Parietal lobe (tissue), 2 donors: ENCODE measurements around the gene COPZ2. TPM values are rescaled to one million over a fixed set of nuclear protein-coding genes. Genes with fewer than 3 reads are reported as not detected.

Source experiments
- small RNA-seq: library from RNA; depleted of rRNA; stranded (forward); fragments of <200 nt; gene quantifications from one replicate; pipeline ENCODE3, GENCODE V24; 2014; ENCODE audit warnings: low replicate concordance
- total RNA-seq: library from RNA; depleted of rRNA; stranded (reverse); fragments of >200 nt; gene quantifications from one replicate; pipeline ENCODE4 v1.2.3, GENCODE V29; 2014

The COPZ2 gene
- total RNA-seq: not detected

DNA sequence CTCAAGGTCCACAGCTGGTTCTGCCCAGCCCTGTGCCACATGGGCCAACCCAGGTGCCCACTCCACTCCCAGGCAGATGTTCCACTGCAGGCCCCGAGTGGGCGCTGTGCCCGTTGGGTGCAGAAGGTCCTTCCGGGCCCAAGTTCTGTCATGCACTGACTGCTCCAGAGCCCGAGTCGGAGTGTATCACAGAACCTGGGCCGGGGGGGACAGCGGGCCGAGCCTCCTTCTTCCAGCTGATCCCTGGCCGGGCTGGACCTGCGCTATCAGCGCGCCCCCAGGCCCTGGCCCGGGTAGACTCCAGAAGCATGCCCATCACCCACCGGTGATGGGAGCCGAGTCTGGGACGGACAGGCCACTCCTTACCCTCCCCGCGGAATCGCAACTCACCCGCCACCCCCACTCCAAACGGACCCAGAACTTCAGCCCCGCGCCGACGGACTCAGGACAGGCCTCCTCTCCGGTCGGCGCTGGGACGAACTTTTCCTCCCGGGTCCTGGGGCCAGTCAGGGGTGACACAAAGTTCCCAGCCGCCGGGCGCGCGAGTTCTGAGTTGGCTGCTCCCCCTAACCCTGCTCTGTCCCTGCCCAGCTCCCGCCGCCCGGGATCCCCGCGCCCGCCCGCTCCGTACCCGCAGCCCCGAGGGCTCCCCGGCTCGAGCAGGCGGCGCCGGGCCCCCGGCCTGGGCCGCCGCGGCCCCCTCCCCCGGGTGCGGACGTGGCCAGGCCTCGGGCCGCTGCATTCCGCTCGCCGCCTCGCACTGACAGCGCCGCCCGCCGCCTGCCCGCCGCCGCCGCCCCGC lies at the start of gene COPZ2:
Gene COPZ2, minus strand, starts transcription at position 762 of the 802 bp plus-strand sequence. Its CDS starts 20 bp downstream, at position 742.

GRCh38 chr17:48047741-48048383 lies 10.3 kb upstream of the COPZ2 start, which contains the start of gene NFE2L1:
Gene NFE2L1, plus strand, starts transcription at chr17:48048359. Its CDS starts 2,760 bp downstream, at chr17:48051119.

Small RNA genes within 50 kb of the gene (small RNA-seq; reads per million reads assigned to genes)
- gene AC004477.2 (not detected), gene MIR152 (26.8 reads per million, percentile 93 among the genes with 10 or more reads in this experiment)

Other genes with a start within 250 kb of the COPZ2 start
- 17.8 TPM for gene OSBPL7, start 216.0 kb downstream of the COPZ2 start, total RNA-seq
- 13.5 TPM for gene MRPL10, start 206.3 kb downstream of the COPZ2 start, total RNA-seq
- not detected for gene LRRC46, start 206.1 kb downstream of the COPZ2 start, total RNA-seq
- 37.6 TPM for gene SCRN2, start 196.5 kb downstream of the COPZ2 start, total RNA-seq
- gene SP6, start 186.6 kb downstream of the COPZ2 start, total RNA-seq: not detected
- 1.3 TPM for gene SP2, start 141.6 kb downstream of the COPZ2 start, total RNA-seq
- 6.9 TPM for gene PNPO, start 96.2 kb downstream of the COPZ2 start, total RNA-seq
- not detected for gene PRR15L, start 79.9 kb downstream of the COPZ2 start, total RNA-seq
- gene CDK5RAP3, start 66.7 kb downstream of the COPZ2 start, total RNA-seq: 117 TPM
- gene NFE2L1, start 10.6 kb upstream of the COPZ2 start, total RNA-seq: 32.9 TPM
- 83.3 TPM for gene CBX1, start 63.7 kb upstream of the COPZ2 start, total RNA-seq
- 8.8 TPM for gene SNX11, start 70.0 kb upstream of the COPZ2 start, total RNA-seq